Stimulated activated CD4-positive, alpha-beta T cell treated with anti-CD3 and anti-CD28 coated beads, Interleukin-15, amount 100 ng/mL, for 1 hour (primary cell): ENCODE measurements around the gene ASXL1.

Experiments
- DNase-seq, 2 donors: peaks; one replicate each; pipeline ENCODE4 v3.0.0-alpha.2; 2020; ENCODE audit warnings: low read depth in 1 of 2, low spot score in 1 of 2

The ASXL1 gene

GRCh38 chr20:32451682-32452461 lies 93.7 kb downstream of the ASXL1 start:
- DNase-seq = no peak

- no peak for DNase-seq
These were observed 94.8 kb downstream of the ASXL1 start for GRCh38 chr20:32452776-32453466.

- DNase-seq = no peak
These were observed 95.5 kb downstream of the ASXL1 start for GRCh38 chr20:32453467-32454163.

- DNase-seq = no peak
These were observed 96.3 kb downstream of the ASXL1 start for GRCh38 chr20:32454164-32455145.

- DNase-seq = no peak
These were observed 97.2 kb downstream of the ASXL1 start for GRCh38 chr20:32455171-32455900.

- no peak for DNase-seq
These were observed 98.0 kb downstream of the ASXL1 start for GRCh38 chr20:32455901-32456701.

GRCh38 chr20:32456869-32457478 lies 98.8 kb downstream of the ASXL1 start:
- no peak for DNase-seq

GRCh38 chr20:32457479-32457986 lies 99.4 kb downstream of the ASXL1 start:
- DNase-seq = no peak

GRCh38 chr20:32458061-32458836 lies 100.1 kb downstream of the ASXL1 start:
- DNase-seq = no peak

- DNase-seq = no peak
These were observed 100.7 kb downstream of the ASXL1 start for GRCh38 chr20:32458837-32459220.

- DNase-seq = no peak
These were observed 102.1 kb downstream of the ASXL1 start for GRCh38 chr20:32460231-32460630.

- no peak for DNase-seq
These were observed 102.7 kb downstream of the ASXL1 start for GRCh38 chr20:32460683-32461320.

- no peak for DNase-seq
These were observed 103.9 kb downstream of the ASXL1 start for GRCh38 chr20:32461836-32462600.

GRCh38 chr20:32462900-32463641 lies 104.9 kb downstream of the ASXL1 start:
- no peak for DNase-seq

- no peak for DNase-seq
These were observed 105.7 kb downstream of the ASXL1 start for GRCh38 chr20:32463642-32464400.
